ENCODE data around the gene TRIP4.

TRIP4 gene

GRCh38 chr15:64466408-64467141 is 78.9 kb downstream of the TRIP4 start:
- Histone ChIP-seq H3K27ac (no peak overlapping the region), H3K9me3 (no peaks in the 10 kb centered on the region), H3K27me3 (no peaks in the 10 kb centered on the region), H3K4me1 (peaks cover 0 to 66% (median 31%) of the 10 kb centered on the region in 4 donors), H3K4me3 (no peak overlapping the region), H3K36me3 (no peaks in the 10 kb centered on the region)
- TF ChIP-seq CTCF (IDR thresholded peaks at IDR 0.05): no peak
- no peak for DNase-seq
- intact Hi-C loops (cut with DNase I; ENCODE audit: low total_unique reads): no loop called here

GRCh38 chr15:64472161-64472560 is 84.5 kb downstream of the TRIP4 start:
- no peak for TF ChIP-seq CTCF (IDR thresholded peaks at IDR 0.05)
- Histone ChIP-seq H3K4me3 (no peak overlapping the region), H3K4me1 (peaks cover 0 to 20% (median 11%) of the 10 kb centered on the region in 4 donors), H3K9me3 (no peaks in the 10 kb centered on the region), H3K27ac (no peak overlapping the region), H3K36me3 (no peaks in the 10 kb centered on the region), H3K27me3 (no peaks in the 10 kb centered on the region)
- intact Hi-C loops (cut with DNase I; ENCODE audit: low total_unique reads): no loop called here
- no peak for DNase-seq

DNA sequence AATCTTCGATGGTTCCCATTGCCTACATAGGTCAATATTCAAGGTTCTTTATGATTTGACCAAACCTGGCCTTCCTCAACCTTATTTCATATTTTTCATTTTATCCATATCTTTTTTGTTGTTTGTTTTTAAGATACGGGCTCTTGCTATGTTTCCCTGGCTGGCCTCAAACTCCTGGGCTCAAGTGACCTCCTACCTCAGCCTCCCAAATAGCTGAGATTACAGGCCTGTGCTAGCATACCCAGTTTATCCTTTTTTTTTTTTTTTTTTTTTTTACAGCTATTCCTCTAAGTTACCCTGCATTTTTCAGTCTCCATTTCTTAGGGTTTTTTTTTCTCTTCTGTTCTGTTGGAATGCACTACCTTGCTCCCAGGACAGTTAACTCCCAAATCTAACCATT is 87.2 kb downstream of the TRIP4 start:
- Histone ChIP-seq H3K4me3 (no peak overlapping the region), H3K27ac (no peak overlapping the region), H3K9me3 (no peaks in the 10 kb centered on the region), H3K4me1 (peaks cover 0 to 14% (median 6%) of the 10 kb centered on the region in 4 donors), H3K27me3 (no peaks in the 10 kb centered on the region), H3K36me3 (no peaks in the 10 kb centered on the region)
- DNase-seq: no peak
- intact Hi-C loops (cut with DNase I; ENCODE audit: low total_unique reads): no loop called here
- no peak for TF ChIP-seq CTCF (IDR thresholded peaks at IDR 0.05)

- DNase-seq: no peak
- no peaks in the 10 kb centered on the region for H3K9me3 ChIP-seq
- no peaks in the 10 kb centered on the region for H3K27me3 ChIP-seq
- intact Hi-C loops (cut with DNase I; ENCODE audit: low total_unique reads): no loop called here
- H3K4me1 ChIP-seq: peaks cover 0 to 5% (median under 1%) of the 10 kb centered on the region in 4 donors
- TF ChIP-seq CTCF (IDR thresholded peaks at IDR 0.05): no peak
- H3K4me3 ChIP-seq: no peak overlapping the region
- H3K27ac ChIP-seq: no peak overlapping the region
- no peaks in the 10 kb centered on the region for H3K36me3 ChIP-seq
Measured at GRCh38 chr15:64476550-64476949, 88.9 kb downstream of the TRIP4 start.

DNA sequence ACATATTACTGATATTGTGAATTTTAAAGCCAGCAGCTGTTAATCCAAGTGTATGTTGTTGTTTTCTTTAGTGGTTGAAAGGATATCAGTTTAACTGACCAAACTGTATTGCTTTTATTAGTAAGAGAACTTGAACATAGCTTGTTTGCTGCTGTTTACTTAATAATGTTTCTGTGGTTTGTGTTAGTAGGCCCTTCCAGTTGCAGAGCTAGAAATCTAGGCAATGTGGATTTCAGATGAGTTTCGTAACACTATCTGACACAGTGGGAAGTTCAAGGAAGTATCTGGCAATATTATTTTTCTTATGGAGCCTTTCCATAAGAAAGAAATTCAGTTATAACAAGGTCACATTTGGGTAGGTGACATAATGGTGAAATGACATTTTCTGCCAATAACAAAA is 91.2 kb downstream of the TRIP4 start:
- Histone ChIP-seq H3K4me1 (peaks cover 0 to 3% (median 0%) of the 10 kb centered on the region in 4 donors), H3K27ac (no peak overlapping the region), H3K9me3 (no peaks in the 10 kb centered on the region), H3K27me3 (no peaks in the 10 kb centered on the region), H3K4me3 (no peak overlapping the region), H3K36me3 (no peaks in the 10 kb centered on the region)
- intact Hi-C loops (cut with DNase I; ENCODE audit: low total_unique reads): no loop called here
- TF ChIP-seq CTCF (IDR thresholded peaks at IDR 0.05): no peak
- no peak for DNase-seq
